ENCODE data around the gene APOO.
"Not testable (repeated sequence)": the region's sequence is repeated elsewhere in the genome, so short reads cannot be mapped to it uniquely, and the experiment has no call there.

Gene APOO

DNA sequence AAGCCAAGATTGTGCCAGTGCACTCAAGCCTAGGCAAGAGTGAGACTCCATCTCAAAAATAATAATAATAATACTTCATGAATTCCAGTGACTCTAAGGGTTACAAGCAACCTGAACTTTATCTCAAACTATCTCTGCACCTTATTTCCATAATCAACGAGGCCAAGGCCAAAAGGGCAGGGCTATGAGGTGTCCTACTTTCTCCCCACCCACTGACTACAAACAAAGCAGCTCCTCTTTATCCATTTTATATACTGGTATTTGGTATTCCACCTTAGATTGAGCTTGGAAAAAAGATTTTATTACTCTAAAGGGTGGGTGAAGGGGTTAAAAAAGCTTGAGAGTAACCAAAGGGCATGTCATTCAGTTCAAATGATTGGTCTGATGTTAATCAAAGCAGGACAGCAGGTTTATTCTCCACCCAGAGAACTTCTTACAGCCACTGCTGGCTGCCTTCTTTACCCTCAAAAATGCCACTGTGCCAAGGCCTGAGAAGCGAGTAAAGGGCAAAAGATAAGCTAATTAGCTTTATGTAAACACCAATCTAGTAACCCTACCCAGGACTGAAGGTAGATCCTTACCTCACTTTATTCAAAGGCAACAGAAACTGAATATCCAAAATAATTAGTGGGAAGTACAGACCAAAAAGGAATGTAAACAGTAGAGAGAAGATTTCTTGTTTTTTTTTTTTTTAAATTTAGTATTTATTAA, 28.2 kb downstream of the APOO start:
- TF ChIP-seq, protein P1, sequence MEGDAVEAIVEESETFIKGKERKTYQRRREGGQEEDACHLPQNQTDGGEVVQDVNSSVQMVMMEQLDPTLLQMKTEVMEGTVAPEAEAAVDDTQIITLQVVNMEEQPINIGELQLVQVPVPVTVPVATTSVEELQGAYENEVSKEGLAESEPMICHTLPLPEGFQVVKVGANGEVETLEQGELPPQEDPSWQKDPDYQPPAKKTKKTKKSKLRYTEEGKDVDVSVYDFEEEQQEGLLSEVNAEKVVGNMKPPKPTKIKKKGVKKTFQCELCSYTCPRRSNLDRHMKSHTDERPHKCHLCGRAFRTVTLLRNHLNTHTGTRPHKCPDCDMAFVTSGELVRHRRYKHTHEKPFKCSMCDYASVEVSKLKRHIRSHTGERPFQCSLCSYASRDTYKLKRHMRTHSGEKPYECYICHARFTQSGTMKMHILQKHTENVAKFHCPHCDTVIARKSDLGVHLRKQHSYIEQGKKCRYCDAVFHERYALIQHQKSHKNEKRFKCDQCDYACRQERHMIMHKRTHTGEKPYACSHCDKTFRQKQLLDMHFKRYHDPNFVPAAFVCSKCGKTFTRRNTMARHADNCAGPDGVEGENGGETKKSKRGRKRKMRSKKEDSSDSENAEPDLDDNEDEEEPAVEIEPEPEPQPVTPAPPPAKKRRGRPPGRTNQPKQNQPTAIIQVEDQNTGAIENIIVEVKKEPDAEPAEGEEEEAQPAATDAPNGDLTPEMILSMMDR (IDR thresholded peaks at IDR 0.05; ENCODE audit: low read depth, low read length) = no peak
- Histone ChIP-seq H3K4me3 (ENCODE audit: low read depth, low read length) (no peak overlapping the region), H3K9me3 (no peaks in the 10 kb centered on the region), H3K4me1 (no peaks in the 10 kb centered on the region), H3K36me3 (no peaks in the 10 kb centered on the region), H3K27me3 (no peaks in the 10 kb centered on the region)
- no peak for DNase-seq

DNA sequence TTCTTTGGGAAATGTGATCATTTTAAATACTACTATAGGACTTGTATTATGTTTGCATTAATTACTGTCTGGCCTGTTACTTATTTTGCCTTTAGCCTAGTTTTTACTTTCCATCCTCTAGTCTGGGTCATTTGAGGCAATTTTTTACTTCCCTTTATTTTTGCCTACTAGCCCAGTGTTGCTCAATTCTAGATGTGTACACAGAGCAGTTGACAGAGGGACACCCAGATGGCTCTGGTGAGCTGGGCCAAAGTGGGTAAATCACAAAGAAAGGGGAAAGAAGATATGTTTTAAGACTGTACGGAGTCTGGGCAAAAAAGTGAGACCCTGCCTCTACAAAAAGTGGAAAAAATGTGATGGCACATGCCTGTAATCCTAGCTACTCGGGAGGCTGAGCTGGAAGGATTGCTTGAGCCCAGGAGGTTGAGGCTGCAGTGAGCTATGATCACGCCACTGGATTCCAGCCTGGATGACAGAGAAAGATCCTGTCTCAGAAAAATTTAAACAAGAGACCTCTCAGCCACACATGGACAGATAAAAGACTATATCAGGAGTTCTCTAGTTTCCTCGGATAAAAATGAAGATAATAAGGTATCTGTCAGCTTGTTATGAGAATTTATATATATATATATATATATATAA, 35.7 kb downstream of the APOO start:
- Histone ChIP-seq H3K4me3 (ENCODE audit: low read depth, low read length) (no peak overlapping the region), H3K4me1 (no peaks in the 10 kb centered on the region), H3K27me3 (no peaks in the 10 kb centered on the region), H3K36me3 (no peaks in the 10 kb centered on the region), H3K9me3 (no peaks in the 10 kb centered on the region)
- no peak for DNase-seq
- TF ChIP-seq, protein P1 (IDR thresholded peaks at IDR 0.05; ENCODE audit: low read depth, low read length) = no peak

DNA sequence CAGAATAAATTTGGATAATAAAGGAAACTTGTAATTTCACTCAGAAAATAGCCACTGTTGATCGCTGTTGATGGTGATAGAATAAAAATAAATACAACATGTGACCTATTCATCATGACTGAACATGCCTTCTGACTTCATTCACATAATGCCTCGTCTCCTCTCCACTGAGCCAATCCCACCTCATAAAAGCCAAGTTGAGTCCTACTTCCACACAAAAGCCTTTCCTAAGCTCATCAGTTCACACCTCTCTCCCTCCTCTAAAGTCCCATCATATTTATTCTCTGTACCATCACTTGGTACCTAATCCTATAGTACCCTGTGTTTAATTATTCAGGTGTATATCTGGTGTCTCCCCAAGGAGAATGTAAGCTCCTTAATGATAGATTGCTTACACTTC, 37.7 kb downstream of the APOO start:
- H3K27me3 ChIP-seq = no peaks in the 10 kb centered on the region
- H3K4me3 ChIP-seq (ENCODE audit: low read depth, low read length) = no peak overlapping the region
- no peaks in the 10 kb centered on the region for H3K9me3 ChIP-seq
- no peaks in the 10 kb centered on the region for H3K36me3 ChIP-seq
- TF ChIP-seq, protein P1 (IDR thresholded peaks at IDR 0.05; ENCODE audit: low read depth, low read length) = no peak
- no peak for DNase-seq
- H3K4me1 ChIP-seq = no peaks in the 10 kb centered on the region

DNA sequence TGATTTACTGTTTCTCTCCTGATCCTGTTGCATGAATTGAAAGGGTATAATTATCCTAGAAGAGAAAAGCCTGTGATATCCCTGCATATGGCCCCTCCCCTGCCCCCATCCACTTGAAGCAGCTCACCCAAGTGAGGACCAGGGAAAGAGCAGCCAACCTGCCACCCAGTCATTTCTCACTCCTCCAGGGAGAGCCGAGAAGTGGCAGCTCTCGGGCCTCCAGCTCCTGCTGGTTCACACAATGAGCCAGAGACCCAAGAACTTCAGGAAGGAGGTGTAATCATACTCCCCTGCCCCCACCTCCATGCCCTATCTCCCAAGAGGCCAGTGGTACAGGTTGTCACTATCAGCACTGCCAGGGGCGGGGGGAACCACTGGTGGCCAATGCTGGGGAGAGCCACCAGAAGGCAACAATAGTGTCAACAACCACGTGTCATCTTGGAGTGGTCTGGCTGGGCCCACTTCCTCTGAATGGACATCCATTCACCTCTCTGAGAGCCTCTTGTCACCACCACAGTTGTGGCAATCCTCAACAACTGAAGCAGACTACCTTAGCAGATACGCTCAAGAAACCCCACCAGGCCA, 42.9 kb downstream of the APOO start:
- Histone ChIP-seq H3K9me3 (no peaks in the 10 kb centered on the region), H3K36me3 (no peaks in the 10 kb centered on the region), H3K4me1 (no peaks in the 10 kb centered on the region), H3K4me3 (ENCODE audit: low read depth, low read length) (no peak overlapping the region), H3K27me3 (no peaks in the 10 kb centered on the region)
- DNase-seq = no peak
- TF ChIP-seq, protein P1 (IDR thresholded peaks at IDR 0.05; ENCODE audit: low read depth, low read length) = no peak

DNA sequence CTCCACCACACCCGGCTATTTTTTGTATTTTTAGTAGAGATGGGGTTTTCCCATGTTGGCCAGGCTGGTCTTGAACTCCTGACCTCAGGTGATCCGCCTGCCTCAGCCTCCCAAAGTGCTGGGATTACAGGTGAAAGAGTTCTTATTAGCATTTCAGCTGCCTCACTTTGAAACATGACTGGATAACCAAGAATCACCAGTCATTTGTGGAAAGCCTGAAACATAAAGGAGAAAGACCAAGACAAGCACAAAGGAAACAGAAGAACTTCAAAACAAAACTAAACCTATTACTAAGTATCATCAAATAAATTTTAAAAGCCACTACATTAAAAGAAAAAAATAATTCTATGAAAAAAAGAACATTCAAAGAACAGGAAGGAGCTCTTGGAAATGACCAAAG, 45.8 kb downstream of the APOO start:
- H3K9me3 ChIP-seq; DNase-seq; H3K36me3 ChIP-seq; H3K4me3 ChIP-seq (ENCODE audit: low read depth, low read length); H3K4me1 ChIP-seq; H3K27me3 ChIP-seq: not testable (repeated sequence)

DNA sequence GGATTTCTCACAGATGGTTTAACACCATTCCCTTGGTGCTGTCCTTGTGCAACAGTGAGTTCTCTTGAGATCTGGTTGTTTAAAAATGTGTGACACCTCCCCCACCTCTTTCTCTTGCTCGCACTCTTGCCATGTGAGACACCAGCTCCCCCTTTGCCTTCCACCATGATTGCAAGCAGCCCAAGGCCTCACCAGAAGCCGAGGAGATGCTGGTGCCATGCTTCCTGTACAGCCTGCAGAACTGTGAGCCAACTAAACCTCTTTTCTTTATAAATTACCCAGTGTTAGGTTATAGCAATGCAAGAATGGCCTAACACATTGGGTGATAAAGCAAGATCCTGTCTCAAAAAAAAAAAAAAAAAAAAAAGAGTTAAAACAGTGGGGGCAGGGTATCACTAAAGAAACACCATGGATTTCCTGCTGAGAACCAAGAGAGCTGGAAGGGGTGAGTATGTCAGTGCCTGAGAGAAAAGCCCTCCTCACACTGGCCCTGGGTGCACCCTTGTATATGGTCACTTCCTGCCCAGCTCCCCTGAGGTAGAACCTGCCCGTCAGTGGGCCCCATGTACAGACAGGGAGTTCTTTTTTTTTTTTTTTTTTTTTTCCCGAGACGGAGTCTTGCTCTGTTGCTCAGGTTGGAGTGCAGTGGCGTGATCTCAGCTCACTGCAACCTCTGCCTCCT, 46.4 kb downstream of the APOO start:
- DNase-seq = no peak
- no peaks in the 10 kb centered on the region for H3K27me3 ChIP-seq
- no peaks in the 10 kb centered on the region for H3K36me3 ChIP-seq
- TF ChIP-seq, protein P1 (IDR thresholded peaks at IDR 0.05; ENCODE audit: low read depth, low read length) = no peak
- no peaks in the 10 kb centered on the region for H3K4me1 ChIP-seq
- no peaks in the 10 kb centered on the region for H3K9me3 ChIP-seq
- no peak overlapping the region for H3K4me3 ChIP-seq (ENCODE audit: low read depth, low read length)

DNA sequence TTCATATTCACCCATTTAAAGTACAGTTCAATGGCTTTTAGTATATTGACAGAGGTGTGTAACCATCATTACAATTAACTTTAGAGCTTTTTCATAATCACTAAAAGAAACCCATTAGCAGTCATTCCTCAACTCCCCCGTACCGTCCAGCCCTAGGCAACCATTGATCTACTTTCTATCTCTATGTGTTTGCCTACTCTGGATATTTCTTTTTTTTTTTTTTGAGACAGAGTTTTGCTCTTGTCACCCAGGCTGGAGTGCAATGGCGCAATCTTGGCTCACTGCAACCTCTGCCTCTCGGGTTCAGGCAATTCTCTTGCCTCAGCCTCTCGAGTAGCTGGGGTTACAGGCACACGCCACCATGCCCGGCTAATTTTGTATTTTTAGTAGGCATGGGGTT, 48.5 kb downstream of the APOO start:
- H3K27me3 ChIP-seq; H3K4me3 ChIP-seq (ENCODE audit: low read depth, low read length); H3K4me1 ChIP-seq; H3K36me3 ChIP-seq; DNase-seq; H3K9me3 ChIP-seq: not testable (repeated sequence)
